Hepatocyte (in vitro differentiated cells): ENCODE data around the gene GBP5. TPM values are rescaled to one million over a fixed set of nuclear protein-coding genes. Genes with fewer than 3 reads are reported as not detected.
"Not testable (repeated sequence)": the region's sequence is repeated elsewhere in the genome, so short reads cannot be mapped to it uniquely, and the experiment has no call there.

Source experiments
- DNase-seq: peaks from one replicate; pipeline ENCODE4 v3.0.0-alpha.2; 2016; ENCODE audit warnings: low spot score
- H2AFZ ChIP-seq: fragments of 200-600 bp; sonication (generic); 2 replicates; pipeline ENCODE4 v1.6.0; 2016; ENCODE audit warnings: antibody characterized with exemption, mild to moderate bottlenecking
- H3K27ac ChIP-seq: fragments of 200-600 bp; sonication (generic); 2 replicates; pipeline ENCODE4 v1.5.1; 2016; ENCODE audit warnings: mild to moderate bottlenecking
- H3K27me3 ChIP-seq: fragments of 200-600 bp; sonication (generic); 2 replicates; pipeline ENCODE4 v1.6.1; 2016
- H3K36me3 ChIP-seq: fragments of 200-600 bp; sonication (generic); replicated peaks from 2 replicates; pipeline ENCODE4 v1.5.1; 2016; ENCODE audit warnings: low read depth; ENCODE audit not compliant: insufficient read depth
- H3K4me1 ChIP-seq: fragments of 200-600 bp; sonication (generic); 2 replicates; pipeline ENCODE4 v1.5.1; 2016; ENCODE audit warnings: mild to moderate bottlenecking, moderate library complexity; ENCODE audit not compliant: insufficient read depth
- H3K4me2 ChIP-seq: fragments of 200-600 bp; sonication (generic); 2 replicates; pipeline ENCODE4 v1.6.0; 2016
- H3K4me3 ChIP-seq: fragments of 200-600 bp; sonication (generic); 2 replicates; pipeline ENCODE4 v1.5.1; 2016; ENCODE audit warnings: mild to moderate bottlenecking
- H3K79me2 ChIP-seq: fragments of 200-600 bp; sonication (generic); 2 replicates; pipeline ENCODE4 v1.6.0; 2017; ENCODE audit warnings: mild to moderate bottlenecking
- H3K9me2 ChIP-seq: fragments of 200-600 bp; sonication (generic); replicated peaks from 2 replicates; pipeline ENCODE4 v1.6.0; 2017; ENCODE audit warnings: mild to moderate bottlenecking; ENCODE audit not compliant: insufficient read depth
- H3K9me3 ChIP-seq: fragments of 200-600 bp; sonication (generic); 2 replicates; pipeline ENCODE4 v1.5.1; 2016; ENCODE audit warnings: low read depth, mild to moderate bottlenecking
- H4K20me1 ChIP-seq: fragments of 200-600 bp; sonication (generic); 2 replicates; pipeline ENCODE4 v1.6.0; 2016; ENCODE audit warnings: mild to moderate bottlenecking; ENCODE audit not compliant: insufficient read depth, poor library complexity, severe bottlenecking
- EZH2 ChIP-seq: fragments of 200-600 bp; sonication (generic); IDR thresholded peaks from 2 replicates; pipeline ENCODE4 v1.6.1; 2016; ENCODE audit warnings: antibody characterized with exemption, mild to moderate bottlenecking, borderline replicate concordance
- EZH2phosphoT487 ChIP-seq: fragments of 200-600 bp; sonication (generic); IDR thresholded peaks from one replicate; pipeline ENCODE4 v1.6.1; 2018; ENCODE audit warnings: antibody characterized with exemption, mild to moderate bottlenecking, low read depth, moderate library complexity; ENCODE audit not compliant: unreplicated experiment, severe bottlenecking
- WGBS: methylation state at CpG from one replicate; pipeline ENCODE4 v1.1.6; 2016; ENCODE audit warnings: low lambda C conversion rate; ENCODE audit errors: missing lambda C conversion rate; 5-methylcytosine and 5-hydroxymethylcytosine counted together
- polyA plus RNA-seq: library from polyadenylated mRNA; unstranded; fragments of >200 nt; fragmentation: Nextera tagmentation; extraction: Ambion mirVana; gene quantifications from 2 replicates; pipeline ENCODE4 v1.2.1, GENCODE V29; 2016
- total RNA-seq: library from RNA; depleted of rRNA; stranded (reverse); fragments of >200 nt; gene quantifications from 2 replicates; pipeline ENCODE4 v1.2.3, GENCODE V29; 2014
- TF ChIP-seq, protein P1 (sequence below): fragments of 200-600 bp; sonication (generic); IDR thresholded peaks from 2 replicates; pipeline ENCODE4 v1.5.1; 2016; ENCODE audit warnings: antibody characterized with exemption, mild to moderate bottlenecking; ENCODE audit not compliant: poor library complexity

GBP5 gene
- total and polyA plus RNA-seq, 2 experiments from 2014 or later, result not detected

DNA sequence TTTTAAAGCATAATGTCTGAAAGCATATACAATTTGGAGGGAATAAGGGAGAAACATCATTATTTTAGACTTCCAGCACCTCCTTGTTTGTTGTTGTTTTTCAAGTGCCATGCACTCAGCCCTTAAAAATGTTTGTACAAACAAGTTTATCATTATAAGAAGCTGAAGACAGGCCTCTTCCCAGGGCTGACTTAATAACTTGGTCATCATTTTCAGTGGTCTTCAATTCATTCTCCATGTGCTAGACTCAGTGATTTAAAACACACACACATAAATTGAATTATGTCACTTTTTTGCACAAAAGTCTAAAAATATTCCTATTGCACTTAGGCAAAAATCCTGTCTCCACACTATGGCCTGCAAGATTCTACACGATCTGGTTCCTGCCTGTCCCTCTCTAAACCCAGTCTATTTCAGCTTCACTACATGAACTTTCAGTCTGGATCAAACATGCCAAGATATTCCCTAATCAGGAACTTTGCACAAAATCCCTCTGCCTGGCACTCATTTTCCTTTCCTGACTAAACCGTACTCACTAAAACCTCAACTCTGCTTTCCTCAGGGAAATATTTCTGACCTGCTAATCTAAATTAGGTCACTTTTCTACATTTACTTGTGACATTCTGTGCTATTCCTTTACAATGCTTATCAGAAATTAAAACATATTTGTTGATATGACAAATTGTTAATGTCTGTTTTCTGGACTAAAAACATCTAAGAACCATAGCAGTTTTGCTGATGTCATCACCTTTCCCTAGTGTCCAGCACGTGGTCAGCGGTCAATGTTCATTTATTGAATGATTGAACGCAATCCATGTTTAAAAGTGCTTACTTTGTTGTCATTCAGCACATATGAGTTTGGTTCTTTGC, 14.8 kb upstream of the GBP5 start:
- no peaks in the 10 kb centered on the region for H3K36me3 ChIP-seq
- no peak overlapping the region for H3K27ac ChIP-seq
- DNase-seq, result no peak
- H3K4me1 ChIP-seq, result no peaks in the 10 kb centered on the region
- no peaks in the 10 kb centered on the region for H3K9me3 ChIP-seq
- no peaks in the 10 kb centered on the region for H3K27me3 ChIP-seq
- H3K4me2 ChIP-seq, result no peak overlapping the region
- no peak overlapping the region for H3K4me3 ChIP-seq
- H4K20me1 ChIP-seq, result no peaks in the 10 kb centered on the region
- TF ChIP-seq, protein P1, sequence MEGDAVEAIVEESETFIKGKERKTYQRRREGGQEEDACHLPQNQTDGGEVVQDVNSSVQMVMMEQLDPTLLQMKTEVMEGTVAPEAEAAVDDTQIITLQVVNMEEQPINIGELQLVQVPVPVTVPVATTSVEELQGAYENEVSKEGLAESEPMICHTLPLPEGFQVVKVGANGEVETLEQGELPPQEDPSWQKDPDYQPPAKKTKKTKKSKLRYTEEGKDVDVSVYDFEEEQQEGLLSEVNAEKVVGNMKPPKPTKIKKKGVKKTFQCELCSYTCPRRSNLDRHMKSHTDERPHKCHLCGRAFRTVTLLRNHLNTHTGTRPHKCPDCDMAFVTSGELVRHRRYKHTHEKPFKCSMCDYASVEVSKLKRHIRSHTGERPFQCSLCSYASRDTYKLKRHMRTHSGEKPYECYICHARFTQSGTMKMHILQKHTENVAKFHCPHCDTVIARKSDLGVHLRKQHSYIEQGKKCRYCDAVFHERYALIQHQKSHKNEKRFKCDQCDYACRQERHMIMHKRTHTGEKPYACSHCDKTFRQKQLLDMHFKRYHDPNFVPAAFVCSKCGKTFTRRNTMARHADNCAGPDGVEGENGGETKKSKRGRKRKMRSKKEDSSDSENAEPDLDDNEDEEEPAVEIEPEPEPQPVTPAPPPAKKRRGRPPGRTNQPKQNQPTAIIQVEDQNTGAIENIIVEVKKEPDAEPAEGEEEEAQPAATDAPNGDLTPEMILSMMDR, result no peak
- TF ChIP-seq EZH2phosphoT487, result no peak
- no peak for TF ChIP-seq EZH2
- H2AFZ ChIP-seq, result no peak overlapping the region
- no peaks in the 10 kb centered on the region for H3K9me2 ChIP-seq
- no peaks in the 10 kb centered on the region for H3K79me2 ChIP-seq
- 78% methylated on average over 5 of the region's 5 CpGs for WGBS

DNA sequence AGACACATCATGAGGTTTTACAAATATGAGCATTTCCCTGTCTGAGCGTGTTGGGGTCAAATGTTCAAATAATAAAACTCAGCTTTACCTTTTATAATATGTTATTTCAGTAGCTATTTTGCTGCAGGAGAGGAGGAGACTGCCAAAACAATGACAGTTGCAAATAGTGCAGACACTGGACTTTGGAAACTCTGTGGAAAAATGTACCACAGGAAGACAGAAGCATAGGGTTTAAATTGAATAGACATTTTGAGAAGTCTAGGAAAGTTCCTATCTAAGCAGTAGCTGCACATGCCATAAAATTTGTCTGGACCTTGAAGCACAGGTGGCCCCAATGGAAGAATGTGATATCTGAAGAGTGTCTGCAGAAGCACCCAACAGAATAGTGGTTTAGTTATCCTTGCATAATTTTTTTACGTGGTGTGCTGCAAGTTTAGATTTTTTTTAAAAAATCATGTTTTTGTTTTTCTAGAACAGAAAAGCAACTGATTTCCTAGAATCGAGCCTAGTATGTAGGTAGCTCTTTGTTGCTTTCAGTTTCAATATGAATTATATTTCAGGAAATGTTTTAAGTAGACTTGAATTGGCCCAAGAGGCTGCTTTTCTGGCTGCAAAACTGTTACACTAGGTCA, 14.0 kb upstream of the GBP5 start:
- H4K20me1 ChIP-seq, result no peaks in the 10 kb centered on the region
- H2AFZ ChIP-seq, result no peak overlapping the region
- H3K36me3 ChIP-seq, result no peaks in the 10 kb centered on the region
- no peaks in the 10 kb centered on the region for H3K27me3 ChIP-seq
- H3K4me3 ChIP-seq, result no peak overlapping the region
- WGBS, result 83% methylated on average over 3 of the region's 3 CpGs
- H3K4me2 ChIP-seq, result no peak overlapping the region
- H3K4me1 ChIP-seq, result no peaks in the 10 kb centered on the region
- H3K9me3 ChIP-seq, result no peaks in the 10 kb centered on the region
- no peaks in the 10 kb centered on the region for H3K79me2 ChIP-seq
- H3K9me2 ChIP-seq, result no peaks in the 10 kb centered on the region
- TF ChIP-seq EZH2phosphoT487 (no peak), EZH2 (no peak)
- TF ChIP-seq, protein P1, result no peak
- no peak overlapping the region for H3K27ac ChIP-seq
- DNase-seq, result no peak

DNA sequence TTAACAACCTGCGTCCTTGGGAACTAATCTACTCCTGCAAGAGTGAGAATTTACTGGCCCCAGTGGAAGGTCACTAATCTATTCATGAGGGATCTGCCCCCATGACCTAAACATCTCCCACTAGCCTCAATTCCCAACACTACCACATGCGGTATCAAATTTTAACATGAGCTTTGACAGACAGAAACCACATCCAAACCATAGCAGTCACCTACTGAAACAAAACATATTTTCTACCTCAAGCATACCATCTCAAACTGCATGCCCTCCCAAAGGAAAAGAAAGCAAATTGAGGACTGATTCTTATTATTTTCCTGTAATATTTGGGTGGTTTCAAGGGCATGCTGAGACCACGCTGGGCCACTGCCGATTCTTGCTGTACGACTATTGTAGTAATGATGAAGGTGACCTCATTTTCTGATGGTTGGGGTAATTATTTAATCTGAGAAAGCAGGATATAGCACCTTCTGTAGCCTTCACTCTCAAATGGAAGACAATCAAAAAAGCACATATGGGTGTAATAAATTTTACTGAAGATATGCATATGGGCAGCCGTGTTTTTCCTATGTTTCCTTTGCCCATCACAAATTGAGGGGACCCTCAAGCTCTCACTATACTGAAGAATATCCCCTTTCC, 13.2 kb upstream of the GBP5 start:
- H3K36me3 ChIP-seq, result no peaks in the 10 kb centered on the region
- no peak overlapping the region for H3K4me3 ChIP-seq
- no peaks in the 10 kb centered on the region for H3K9me3 ChIP-seq
- H4K20me1 ChIP-seq, result no peaks in the 10 kb centered on the region
- H3K79me2 ChIP-seq, result no peaks in the 10 kb centered on the region
- no peaks in the 10 kb centered on the region for H3K9me2 ChIP-seq
- DNase-seq, result no peak
- no peaks in the 10 kb centered on the region for H3K4me1 ChIP-seq
- 95% methylated on average over 6 of the region's 6 CpGs for WGBS
- H3K27ac ChIP-seq, result no peak overlapping the region
- no peaks in the 10 kb centered on the region for H3K27me3 ChIP-seq
- no peak overlapping the region for H3K4me2 ChIP-seq
- TF ChIP-seq EZH2phosphoT487, result no peak
- TF ChIP-seq, protein P1, result no peak
- TF ChIP-seq EZH2, result no peak
- H2AFZ ChIP-seq, result no peak overlapping the region

DNA sequence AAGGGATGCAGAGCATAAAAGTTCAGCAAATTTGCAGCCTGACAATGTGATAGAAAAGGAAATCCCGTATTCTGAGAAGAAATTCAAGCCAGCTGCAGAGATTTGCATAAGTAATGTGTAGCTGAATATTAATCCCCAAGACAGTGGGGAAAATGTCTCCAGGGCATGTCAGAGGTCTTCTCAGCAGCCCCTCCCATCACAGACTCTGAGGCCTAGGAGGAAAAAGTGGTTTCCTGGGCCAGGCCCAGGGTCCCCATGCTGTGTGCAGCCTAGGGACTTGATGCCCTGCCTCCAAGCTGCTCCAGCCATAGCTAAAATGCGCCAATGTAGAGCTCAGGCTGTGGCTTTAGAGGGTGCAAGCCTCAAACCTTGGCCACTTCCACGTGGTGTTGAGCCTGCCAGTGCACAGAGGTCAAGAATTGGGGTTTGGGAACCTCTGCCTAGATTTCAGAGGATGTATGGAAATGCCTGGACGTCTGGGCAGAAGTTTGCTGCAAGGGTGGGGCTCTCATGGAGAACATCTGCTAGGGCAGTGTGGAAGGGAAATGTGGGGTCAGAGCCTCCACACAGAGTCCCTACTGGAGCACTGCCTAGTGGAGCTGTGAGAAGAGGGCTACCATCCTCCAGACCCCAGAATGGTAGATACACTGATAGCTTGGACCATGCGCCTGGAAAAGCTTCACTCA, 11.6 kb upstream of the GBP5 start:
- H3K79me2 ChIP-seq, H3K36me3 ChIP-seq, H3K27ac ChIP-seq, DNase-seq, H3K9me3 ChIP-seq, H3K9me2 ChIP-seq, H3K4me1 ChIP-seq, H3K27me3 ChIP-seq, H3K4me2 ChIP-seq, H2AFZ ChIP-seq, H4K20me1 ChIP-seq, H3K4me3 ChIP-seq: not testable (repeated sequence)
- WGBS, result 72% methylated on average over 5 of the region's 5 CpGs
